HL-60 (cell line): ENCODE measurements around the gene AP5M1.

Experiments used
- GABPA ChIP-seq: IDR thresholded peaks from 2 replicates; pipeline ENCODE4 v1.6.1; 2012; ENCODE audit warnings: low read depth
- POLR2AphosphoS5 ChIP-seq: IDR thresholded peaks from 2 replicates; pipeline ENCODE4 v1.6.1; 2012; ENCODE audit warnings: low read depth
- TF ChIP-seq, protein P1 (sequence below): IDR thresholded peaks from one replicate; pipeline ENCODE4 v1.5.1; 2011; ENCODE audit warnings: low read length, control low read depth, inconsistent platforms; ENCODE audit not compliant: insufficient read depth
- TF ChIP-seq, protein P2 (sequence below): IDR thresholded peaks from 2 replicates; pipeline ENCODE4 v1.6.1; 2012; ENCODE audit warnings: low read depth; ENCODE audit not compliant: insufficient replicate concordance

DNA sequence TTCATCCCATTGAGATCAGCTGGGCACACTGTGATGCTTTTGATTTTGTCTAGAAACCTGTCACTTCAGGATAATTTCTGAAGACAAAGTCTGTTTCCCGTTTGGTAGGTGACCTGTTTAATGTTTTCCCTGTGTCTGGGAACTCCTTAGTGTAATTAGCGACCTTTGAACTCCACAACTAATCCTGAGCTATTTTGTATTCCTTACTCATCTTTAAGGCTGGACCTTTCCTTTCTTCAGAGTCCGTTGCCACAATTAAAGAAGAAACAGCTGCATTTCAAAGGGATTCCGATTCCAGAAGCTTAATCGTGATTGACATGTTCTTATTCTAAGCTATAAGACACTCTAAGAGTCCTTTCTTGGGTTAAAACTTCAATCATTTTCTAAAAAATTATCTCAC, 22.0 kb downstream of the AP5M1 start:
- TF ChIP-seq, protein P1, sequence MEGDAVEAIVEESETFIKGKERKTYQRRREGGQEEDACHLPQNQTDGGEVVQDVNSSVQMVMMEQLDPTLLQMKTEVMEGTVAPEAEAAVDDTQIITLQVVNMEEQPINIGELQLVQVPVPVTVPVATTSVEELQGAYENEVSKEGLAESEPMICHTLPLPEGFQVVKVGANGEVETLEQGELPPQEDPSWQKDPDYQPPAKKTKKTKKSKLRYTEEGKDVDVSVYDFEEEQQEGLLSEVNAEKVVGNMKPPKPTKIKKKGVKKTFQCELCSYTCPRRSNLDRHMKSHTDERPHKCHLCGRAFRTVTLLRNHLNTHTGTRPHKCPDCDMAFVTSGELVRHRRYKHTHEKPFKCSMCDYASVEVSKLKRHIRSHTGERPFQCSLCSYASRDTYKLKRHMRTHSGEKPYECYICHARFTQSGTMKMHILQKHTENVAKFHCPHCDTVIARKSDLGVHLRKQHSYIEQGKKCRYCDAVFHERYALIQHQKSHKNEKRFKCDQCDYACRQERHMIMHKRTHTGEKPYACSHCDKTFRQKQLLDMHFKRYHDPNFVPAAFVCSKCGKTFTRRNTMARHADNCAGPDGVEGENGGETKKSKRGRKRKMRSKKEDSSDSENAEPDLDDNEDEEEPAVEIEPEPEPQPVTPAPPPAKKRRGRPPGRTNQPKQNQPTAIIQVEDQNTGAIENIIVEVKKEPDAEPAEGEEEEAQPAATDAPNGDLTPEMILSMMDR, result no peak
- no peak for TF ChIP-seq POLR2AphosphoS5
- no peak for TF ChIP-seq GABPA
- TF ChIP-seq, protein P2, sequence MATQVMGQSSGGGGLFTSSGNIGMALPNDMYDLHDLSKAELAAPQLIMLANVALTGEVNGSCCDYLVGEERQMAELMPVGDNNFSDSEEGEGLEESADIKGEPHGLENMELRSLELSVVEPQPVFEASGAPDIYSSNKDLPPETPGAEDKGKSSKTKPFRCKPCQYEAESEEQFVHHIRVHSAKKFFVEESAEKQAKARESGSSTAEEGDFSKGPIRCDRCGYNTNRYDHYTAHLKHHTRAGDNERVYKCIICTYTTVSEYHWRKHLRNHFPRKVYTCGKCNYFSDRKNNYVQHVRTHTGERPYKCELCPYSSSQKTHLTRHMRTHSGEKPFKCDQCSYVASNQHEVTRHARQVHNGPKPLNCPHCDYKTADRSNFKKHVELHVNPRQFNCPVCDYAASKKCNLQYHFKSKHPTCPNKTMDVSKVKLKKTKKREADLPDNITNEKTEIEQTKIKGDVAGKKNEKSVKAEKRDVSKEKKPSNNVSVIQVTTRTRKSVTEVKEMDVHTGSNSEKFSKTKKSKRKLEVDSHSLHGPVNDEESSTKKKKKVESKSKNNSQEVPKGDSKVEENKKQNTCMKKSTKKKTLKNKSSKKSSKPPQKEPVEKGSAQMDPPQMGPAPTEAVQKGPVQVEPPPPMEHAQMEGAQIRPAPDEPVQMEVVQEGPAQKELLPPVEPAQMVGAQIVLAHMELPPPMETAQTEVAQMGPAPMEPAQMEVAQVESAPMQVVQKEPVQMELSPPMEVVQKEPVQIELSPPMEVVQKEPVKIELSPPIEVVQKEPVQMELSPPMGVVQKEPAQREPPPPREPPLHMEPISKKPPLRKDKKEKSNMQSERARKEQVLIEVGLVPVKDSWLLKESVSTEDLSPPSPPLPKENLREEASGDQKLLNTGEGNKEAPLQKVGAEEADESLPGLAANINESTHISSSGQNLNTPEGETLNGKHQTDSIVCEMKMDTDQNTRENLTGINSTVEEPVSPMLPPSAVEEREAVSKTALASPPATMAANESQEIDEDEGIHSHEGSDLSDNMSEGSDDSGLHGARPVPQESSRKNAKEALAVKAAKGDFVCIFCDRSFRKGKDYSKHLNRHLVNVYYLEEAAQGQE, result no peak
